Pancreas (tissue), 10 donors: ENCODE data around the gene TAMALIN. TPM values are rescaled to one million over a fixed set of nuclear protein-coding genes. Genes with fewer than 3 reads are reported as not detected.

Experiments used
- ATAC-seq, 4 donors: fragments of 200-7000 bp; cut with Tn5 transposase; one replicate each; pipeline versions ENCODE4 v1.8.0 to v1.9.1; 2020; ENCODE audit warnings: mild to moderate bottlenecking in 4 of 4, moderate library complexity in 4 of 4
- DNase-seq, 6 donors: peaks; one replicate each; pipeline ENCODE4 v3.0.0-alpha.2; 2020
- FAIRE-seq: peaks from 2 replicates; lab custom pipeline; 2012; peaks lifted over from hg19 to GRCh38; lab: Jason Lieb, UNC
- H3K27ac ChIP-seq, 4 donors: fragments of 200-600 bp; sonication (generic); 1 replicate in 3 of 4; 2 replicates in 1 of 4; pipeline versions ENCODE4 v1.5.0 to v1.8.0; 2020
- H3K27me3 ChIP-seq, 4 donors: fragments of 200-600 bp; one replicate each; pipeline ENCODE4 v1.8.0; 2021
- H3K36me3 ChIP-seq, 3 donors: fragments of 200-600 bp; sonication (generic) in 1 of 3; one replicate each; pipeline versions ENCODE4 v1.5.0 to v1.8.0; 2020 to 2021
- H3K4me1 ChIP-seq, 3 donors: fragments of 200-600 bp; one replicate each; pipeline ENCODE4 v1.8.0; 2021
- H3K4me3 ChIP-seq, 4 donors: fragments of 200-600 bp; sonication (generic) in 2 of 4; one replicate each; pipeline versions ENCODE4 v1.5.0 to v1.8.0; 2020 to 2021
- H3K9me3 ChIP-seq, 4 donors: fragments of 200-600 bp; one replicate each; pipeline ENCODE4 v1.8.0; 2021
- WGBS, 2 donors: extraction: QIAGEN DNeasy Blood & Tissue Kit; methylation state at CpG; one replicate each; pipeline ENCODE4 v1.1.7; 2013; 5-methylcytosine and 5-hydroxymethylcytosine counted together
- intact Hi-C, 3 donors: fragments of 100-400 bp; cut with DNase I; formaldehyde crosslinking; loops; one replicate each; pipeline versions ENCODE4 v1.11.1 to v1.14.2; 2022
- polyA plus RNA-seq, 2 donors: library from polyadenylated mRNA; stranded (reverse); fragments of 200-250 nt; gene quantifications; one replicate each; pipeline ENCODE4 v1.2.3, GENCODE V29; 2013
- total RNA-seq, 6 donors: library from RNA; stranded (reverse); fragmentation: NEBNext Ultra II Directional in 4 of 6; extraction: Animal tissue kit (Norgen Biotek cat#: 25700) in 4 of 6; gene quantifications; one replicate each; pipeline versions ENCODE4 v1.2.1 to v1.2.4, GENCODE V29; 2021 to 2023
- TF ChIP-seq, protein P1 (sequence below), 4 donors: fragments of 200-600 bp; sonication (generic) in 3 of 4; IDR thresholded peaks; one replicate each; pipeline versions ENCODE4 v1.5.0 to v1.8.0; 2021; ENCODE audit warnings: antibody characterized with exemption in 4 of 4
- donor health status: healthy with polysubstance abuse.
- donor health status: DM: no; HTN: no; CAD: no; lungs with moderate emphysema.
- donor health status: DM: no; HTN: no; CAD: no.
- donor health status: control.
- donor health status: control.
- donor health status: Bipolar disorder and iron deficiency.
- donor health status: DM: yes; HTN: yes; CAD: no.
- donor health status: DM: no; HTN: no; CAD: no.
- donor health status: DM: no; HTN: no; CAD: no.
- donor health status: DM: yes; HTN: yes; CAD: no.

Gene TAMALIN
- total and polyA plus RNA-seq, 8 donors, result 7.1 to 51.6 (median 13.6) TPM

DNA sequence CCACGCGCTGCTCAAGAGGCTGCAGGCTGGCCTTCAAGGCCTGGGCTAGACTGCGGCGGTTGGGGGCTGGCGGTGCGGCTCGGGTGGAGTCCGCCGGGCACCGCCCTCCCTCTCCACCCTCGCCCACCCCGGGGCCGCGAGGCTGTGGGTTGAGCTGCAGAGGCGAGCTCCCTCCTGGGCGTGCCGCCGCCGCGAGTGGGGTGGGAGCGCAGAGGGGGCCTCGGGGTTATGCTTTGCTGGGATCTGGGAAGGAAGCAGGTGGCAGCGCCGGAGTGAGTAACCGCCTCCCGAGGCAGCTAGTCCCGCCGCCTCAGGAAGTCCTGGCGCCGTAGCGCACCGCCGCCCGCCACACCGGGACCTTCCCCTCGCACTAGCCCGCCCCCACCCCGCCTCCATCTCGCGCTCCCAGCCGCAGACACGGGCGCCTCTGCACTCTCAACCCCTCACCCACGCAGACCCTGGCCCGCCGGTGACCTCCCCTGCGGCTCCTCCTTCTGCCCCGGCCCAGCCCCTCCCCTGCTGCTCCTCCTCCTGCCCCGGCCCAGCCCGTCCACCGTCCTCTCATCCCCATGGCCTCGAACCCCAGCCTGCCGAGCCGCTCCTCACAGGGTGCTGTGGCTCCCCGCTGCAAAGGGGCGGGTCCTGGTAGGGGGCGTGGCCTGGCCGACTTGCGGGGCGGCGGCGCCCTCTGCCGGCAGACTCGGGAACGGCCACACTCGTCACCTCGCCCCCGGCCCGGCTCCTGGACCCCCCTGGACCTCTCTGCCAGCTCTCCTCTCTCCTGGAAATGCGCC lies 16.6 kb downstream of the TAMALIN start:
- peak; percentile 78 to 96 (median 94) for DNase-seq
- Histone ChIP-seq H3K36me3 (no peaks in the 10 kb centered on the region), H3K27ac (peak overlapping the region; percentile 9 to 67 (median 42)), H3K9me3 (no peaks in the 10 kb centered on the region), H3K4me1 (peaks cover 0 to 13% (median 0%) of the 10 kb centered on the region in 3 donors), H3K27me3 (no peaks in the 10 kb centered on the region), H3K4me3 (peak overlapping the region; percentile 38 to 62 (median 46))
- intact Hi-C loops, result no loop called here
- WGBS, 2 donors, result 1% methylated on average over 67 to 70 of the region's 70 CpGs
- TF ChIP-seq, protein P1, sequence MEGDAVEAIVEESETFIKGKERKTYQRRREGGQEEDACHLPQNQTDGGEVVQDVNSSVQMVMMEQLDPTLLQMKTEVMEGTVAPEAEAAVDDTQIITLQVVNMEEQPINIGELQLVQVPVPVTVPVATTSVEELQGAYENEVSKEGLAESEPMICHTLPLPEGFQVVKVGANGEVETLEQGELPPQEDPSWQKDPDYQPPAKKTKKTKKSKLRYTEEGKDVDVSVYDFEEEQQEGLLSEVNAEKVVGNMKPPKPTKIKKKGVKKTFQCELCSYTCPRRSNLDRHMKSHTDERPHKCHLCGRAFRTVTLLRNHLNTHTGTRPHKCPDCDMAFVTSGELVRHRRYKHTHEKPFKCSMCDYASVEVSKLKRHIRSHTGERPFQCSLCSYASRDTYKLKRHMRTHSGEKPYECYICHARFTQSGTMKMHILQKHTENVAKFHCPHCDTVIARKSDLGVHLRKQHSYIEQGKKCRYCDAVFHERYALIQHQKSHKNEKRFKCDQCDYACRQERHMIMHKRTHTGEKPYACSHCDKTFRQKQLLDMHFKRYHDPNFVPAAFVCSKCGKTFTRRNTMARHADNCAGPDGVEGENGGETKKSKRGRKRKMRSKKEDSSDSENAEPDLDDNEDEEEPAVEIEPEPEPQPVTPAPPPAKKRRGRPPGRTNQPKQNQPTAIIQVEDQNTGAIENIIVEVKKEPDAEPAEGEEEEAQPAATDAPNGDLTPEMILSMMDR (IDR thresholded peaks at IDR 0.05), result peak; percentile 92 to 95 (median 95)
- peak; percentile 70 to 83 (median 80) for ATAC-seq
- no peak for FAIRE-seq

DNA sequence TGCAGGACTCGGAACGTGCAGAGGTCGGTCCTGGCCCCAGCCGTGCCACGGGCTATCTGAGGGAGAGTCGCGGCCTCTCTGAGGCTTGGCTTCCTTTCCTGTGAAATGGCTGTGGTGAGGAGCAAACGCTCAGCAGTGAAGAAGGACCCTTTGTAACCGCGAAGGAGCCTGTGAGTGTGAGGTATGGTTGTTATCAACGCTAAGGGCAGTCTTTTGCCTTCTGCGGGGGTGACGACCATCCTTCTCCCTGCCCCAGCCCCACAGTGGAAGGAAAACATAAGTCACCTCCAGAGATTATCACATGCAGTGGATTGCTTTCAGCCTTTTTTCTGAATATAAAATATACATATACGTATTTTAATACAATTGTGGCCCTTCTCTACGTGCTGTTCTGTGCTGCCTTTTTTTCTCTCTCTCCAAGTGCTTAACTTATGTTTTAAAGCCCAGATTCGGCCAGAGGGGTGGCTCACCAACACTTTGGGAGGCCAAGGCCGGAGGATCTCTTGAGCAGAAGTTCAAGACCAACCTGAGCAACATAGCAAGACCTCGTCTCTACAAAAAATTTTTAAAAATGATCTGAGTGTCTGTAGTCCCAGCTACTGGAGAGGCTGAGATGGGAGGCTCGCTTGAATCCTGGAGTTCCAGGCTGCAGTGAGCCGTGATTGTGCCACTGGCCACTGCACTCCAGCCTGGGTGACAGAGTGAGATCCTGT lies 17.4 kb downstream of the TAMALIN start:
- no peak for ATAC-seq
- H3K27ac ChIP-seq, result peak overlapping the region in 3 of 4 donors; percentile 9 to 53 (median 53)
- no peak for FAIRE-seq
- H3K4me1 ChIP-seq, result peaks cover 0 to 10% (median 0%) of the 10 kb centered on the region in 3 donors
- intact Hi-C loops, result no loop called here
- 24 to 27% methylated on average over 20 of the region's 20 CpGs for WGBS, 2 donors
- no peak for DNase-seq
- TF ChIP-seq, protein P1 (IDR thresholded peaks at IDR 0.05), result no peak
- no peaks in the 10 kb centered on the region for H3K27me3 ChIP-seq
- peak overlapping the region in 3 of 4 donors; percentile 38 to 62 (median 51) for H3K4me3 ChIP-seq
- H3K36me3 ChIP-seq, result no peaks in the 10 kb centered on the region
- H3K9me3 ChIP-seq, result no peaks in the 10 kb centered on the region

GRCh38 chr12:52024845-52025230 lies 18.1 kb downstream of the TAMALIN start:
- no peak for FAIRE-seq
- peak overlapping the region in 1 of 4 donors; percentile 30 for H3K4me3 ChIP-seq
- no peaks in the 10 kb centered on the region for H3K27me3 ChIP-seq
- H3K27ac ChIP-seq, result peak overlapping the region in 3 of 4 donors; percentile 38 to 86 (median 74)
- peaks cover 0 to 10% (median 0%) of the 10 kb centered on the region in 3 donors for H3K4me1 ChIP-seq
- intact Hi-C loops, result loop anchor here in 2 of 3 donors (5.0 kb wide), 3 partner anchors 57 to 97 kb away; no protein-coding TSS in a partner anchor
- ATAC-seq, result peak in 2 of 4 donors; percentile 7 to 8
- DNase-seq, result no peak
- H3K9me3 ChIP-seq, result no peaks in the 10 kb centered on the region
- 64 to 72% methylated on average over 15 of the region's 15 CpGs for WGBS, 2 donors
- TF ChIP-seq, protein P1 (IDR thresholded peaks at IDR 0.05), result no peak
- H3K36me3 ChIP-seq, result no peaks in the 10 kb centered on the region

- peaks cover 0 to 10% (median 0%) of the 10 kb centered on the region in 3 donors for H3K4me1 ChIP-seq
- intact Hi-C loops, result loop anchor here in 2 of 3 donors (5.0 kb wide), 3 partner anchors 56 to 96 kb away; no protein-coding TSS in a partner anchor
- H3K36me3 ChIP-seq, result no peaks in the 10 kb centered on the region
- no peak for FAIRE-seq
- no peak overlapping the region for H3K4me3 ChIP-seq
- no peaks in the 10 kb centered on the region for H3K9me3 ChIP-seq
- WGBS, 2 donors, result 43 to 59% methylated on average over 5 of the region's 5 CpGs
- DNase-seq, result no peak
- TF ChIP-seq, protein P1 (IDR thresholded peaks at IDR 0.05), result no peak
- H3K27ac ChIP-seq, result no peak overlapping the region
- ATAC-seq, result no peak
- no peaks in the 10 kb centered on the region for H3K27me3 ChIP-seq
Measured at GRCh38 chr12:52026263-52026662, 19.5 kb downstream of the TAMALIN start.
